HG03097 (cell line): ENCODE results near the gene SSTR5.

Experiments
- ATAC-seq: cut with Tn5 transposase; IDR thresholded peaks from one replicate; pipeline ENCODE4 v1.9.1; 2021; ENCODE audit not compliant: unreplicated experiment, low FRiP score

SSTR5 gene

DNA sequence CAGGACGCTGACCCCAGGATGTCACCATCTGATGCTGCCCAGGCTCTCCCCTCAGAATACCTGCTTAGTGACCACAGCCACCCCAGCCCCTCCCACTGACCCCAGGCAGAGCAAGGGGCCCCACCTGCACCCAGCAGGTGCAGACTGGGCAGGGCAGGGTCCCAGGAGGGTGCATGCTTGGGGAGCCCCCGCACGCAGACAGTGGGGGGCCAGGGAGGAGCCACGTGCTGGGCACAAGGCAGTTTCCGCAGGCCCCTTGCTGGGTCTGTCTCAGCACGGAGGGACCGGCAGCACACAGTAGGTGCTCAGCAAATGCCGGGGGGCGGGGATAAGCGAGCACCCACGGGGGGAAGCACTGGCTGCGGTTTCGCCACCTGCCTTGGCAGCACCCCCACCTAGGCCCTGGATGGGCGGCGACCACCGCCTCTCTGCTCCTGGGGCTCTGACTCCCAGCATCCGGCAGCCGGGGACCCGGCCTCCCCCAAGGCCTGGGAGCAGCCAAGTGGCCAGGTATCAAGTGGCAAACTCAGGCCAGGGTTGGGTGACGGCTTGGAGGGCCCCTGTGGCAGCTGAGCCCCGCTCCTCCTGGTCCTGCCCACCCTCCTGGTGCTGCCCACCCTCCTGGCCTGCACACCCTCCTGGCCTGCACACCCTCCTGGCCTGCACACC, 18.7 kb upstream of the SSTR5 start:
- no peak for ATAC-seq

GRCh38 chr16:1054660-1055556, 17.6 kb upstream of the SSTR5 start:
- no peak for ATAC-seq

GRCh38 chr16:1055557-1055924, 17.0 kb upstream of the SSTR5 start:
- ATAC-seq, result no peak

- no peak for ATAC-seq
Observed at GRCh38 chr16:1056196-1056595, 16.4 kb upstream of the SSTR5 start.

DNA sequence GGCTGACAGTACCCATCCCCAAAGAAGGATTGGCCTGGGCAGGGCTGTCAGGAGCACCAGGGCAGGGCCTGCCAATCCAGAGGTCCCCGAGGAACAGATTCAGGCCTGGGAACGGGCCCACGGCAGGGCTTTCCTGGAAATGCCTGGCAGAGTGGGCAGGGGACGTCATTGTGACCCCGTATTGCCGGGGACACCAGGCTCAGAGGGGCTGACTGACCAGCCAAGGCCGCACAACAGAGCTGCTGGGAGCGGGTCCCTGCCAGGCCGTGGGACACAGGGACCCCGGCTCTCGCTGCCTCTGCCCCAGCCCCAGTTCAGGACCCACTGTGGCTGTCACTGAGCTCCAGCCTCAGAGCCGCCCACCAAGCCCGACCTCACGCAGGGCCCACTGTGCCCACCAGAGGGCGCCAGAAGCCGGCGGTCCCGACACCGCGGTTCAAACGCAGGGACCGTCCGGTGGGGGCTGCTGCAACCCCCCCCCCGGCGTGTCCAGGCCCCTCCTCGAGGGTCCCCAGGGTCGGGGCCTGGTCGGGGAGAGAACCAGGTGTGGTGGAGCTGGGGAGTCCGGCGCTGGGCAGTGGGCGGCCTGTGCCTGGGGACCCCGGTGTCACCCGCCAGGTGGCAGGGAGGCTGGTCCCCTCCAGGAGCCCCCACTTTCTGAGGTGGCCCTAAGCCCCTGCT, 15.2 kb upstream of the SSTR5 start:
- ATAC-seq, result no peak

DNA sequence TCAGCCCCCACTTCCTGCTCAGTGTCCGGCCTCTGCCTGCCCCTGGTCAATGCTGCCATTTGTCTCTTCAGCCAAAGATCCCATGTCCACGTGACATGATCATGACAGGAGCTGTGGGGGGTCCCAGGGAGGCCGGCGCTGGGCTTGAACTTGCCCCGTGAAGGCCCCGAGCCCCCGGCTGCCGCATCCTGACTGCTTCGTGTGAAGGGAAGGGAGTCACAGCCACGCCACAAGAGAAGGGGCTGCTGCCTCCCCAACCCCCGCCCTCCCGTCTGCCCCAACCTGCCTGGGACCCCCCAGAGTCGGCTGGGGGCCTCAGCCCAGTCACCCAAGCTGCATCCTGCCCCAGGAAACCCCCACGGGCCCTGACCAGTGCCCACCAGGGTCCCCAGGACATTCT, 14.3 kb upstream of the SSTR5 start:
- no peak for ATAC-seq

- ATAC-seq, result no peak
Observed at GRCh38 chr16:1059310-1059709, 13.2 kb upstream of the SSTR5 start.

DNA sequence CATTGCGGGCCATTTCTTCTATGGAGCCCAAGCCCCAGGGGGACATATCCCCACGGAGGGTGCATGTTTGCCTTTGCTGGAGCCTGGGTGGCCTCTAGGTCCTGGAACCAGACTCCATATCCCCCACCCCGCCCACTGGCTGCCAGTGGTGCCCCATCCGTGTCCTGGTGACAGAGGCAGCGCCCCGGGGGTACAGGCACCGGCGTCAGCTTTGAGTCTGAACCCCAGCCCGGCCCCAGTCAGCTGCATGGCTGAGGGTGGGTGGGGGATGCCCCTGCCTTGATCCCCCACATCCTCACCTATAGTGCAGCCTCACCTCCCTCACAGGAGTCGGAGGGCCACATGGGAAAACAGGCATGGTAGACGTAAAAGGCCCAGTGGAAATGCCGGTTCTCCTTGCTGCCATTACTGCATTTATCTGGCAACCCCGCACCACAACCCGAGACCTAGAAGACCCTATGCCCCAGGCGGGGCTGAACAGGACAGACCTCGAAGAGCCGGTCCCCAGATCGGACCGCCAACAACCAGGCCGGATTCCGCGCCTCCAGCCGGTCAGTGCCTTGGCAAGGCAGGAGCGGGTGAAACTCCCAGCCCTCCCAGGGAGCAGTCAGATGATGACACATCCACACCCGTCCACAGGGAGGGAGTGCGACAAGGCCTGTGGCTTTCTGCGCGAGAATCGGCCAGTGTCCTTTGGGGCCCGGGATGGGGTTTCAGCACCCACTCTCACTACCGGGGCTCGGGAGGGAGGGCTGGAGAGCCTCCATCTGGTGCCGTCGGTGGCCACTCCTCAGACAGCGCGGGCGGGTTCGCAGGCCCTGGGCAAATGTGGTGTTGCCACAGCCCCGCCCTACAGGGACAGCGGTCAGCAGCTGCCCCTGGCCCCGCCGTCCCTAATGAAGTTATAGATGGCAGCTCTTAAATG, 11.9 kb upstream of the SSTR5 start:
- no peak for ATAC-seq

DNA sequence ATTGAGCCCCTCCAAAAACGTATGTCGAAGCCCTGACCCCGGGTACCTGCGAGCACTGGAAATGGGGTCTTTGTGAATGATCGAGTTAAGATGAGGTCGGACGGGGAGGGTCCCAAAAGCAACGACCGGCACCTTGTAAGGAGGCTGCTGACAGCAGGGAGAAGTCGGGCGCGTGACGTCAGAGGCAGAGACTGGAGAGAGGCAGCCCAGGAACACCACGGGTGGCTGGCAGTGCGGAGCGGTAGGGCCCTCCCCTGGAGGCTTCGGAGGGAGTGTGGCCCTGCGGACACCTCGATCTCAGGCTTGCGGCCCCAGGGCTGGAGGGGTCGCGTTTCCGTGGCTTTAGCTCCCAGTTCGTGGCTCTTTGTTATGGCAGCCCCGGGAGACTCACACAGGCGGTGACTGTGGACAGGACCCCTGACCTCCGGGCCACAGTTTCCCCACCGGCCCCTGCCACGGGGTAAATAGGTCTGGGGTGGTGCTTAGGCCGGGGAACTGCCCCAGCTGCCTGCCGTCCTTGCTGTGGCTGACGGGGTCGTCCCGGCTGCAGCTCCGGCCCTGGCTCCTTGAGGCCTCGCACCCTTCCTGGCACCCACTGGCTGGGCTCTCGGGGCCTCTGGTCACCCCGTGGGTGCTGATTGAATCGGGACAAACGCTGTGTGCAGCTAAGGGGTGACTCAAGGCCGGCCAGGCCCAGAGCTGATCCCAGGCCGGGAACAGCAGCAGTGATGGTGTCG, 10.6 kb upstream of the SSTR5 start:
- ATAC-seq, result no peak

- ATAC-seq, result no peak
Observed at GRCh38 chr16:1062895-1063294, 9.7 kb upstream of the SSTR5 start.

- ATAC-seq, result no peak
Observed at GRCh38 chr16:1063728-1064127, 8.8 kb upstream of the SSTR5 start.

DNA sequence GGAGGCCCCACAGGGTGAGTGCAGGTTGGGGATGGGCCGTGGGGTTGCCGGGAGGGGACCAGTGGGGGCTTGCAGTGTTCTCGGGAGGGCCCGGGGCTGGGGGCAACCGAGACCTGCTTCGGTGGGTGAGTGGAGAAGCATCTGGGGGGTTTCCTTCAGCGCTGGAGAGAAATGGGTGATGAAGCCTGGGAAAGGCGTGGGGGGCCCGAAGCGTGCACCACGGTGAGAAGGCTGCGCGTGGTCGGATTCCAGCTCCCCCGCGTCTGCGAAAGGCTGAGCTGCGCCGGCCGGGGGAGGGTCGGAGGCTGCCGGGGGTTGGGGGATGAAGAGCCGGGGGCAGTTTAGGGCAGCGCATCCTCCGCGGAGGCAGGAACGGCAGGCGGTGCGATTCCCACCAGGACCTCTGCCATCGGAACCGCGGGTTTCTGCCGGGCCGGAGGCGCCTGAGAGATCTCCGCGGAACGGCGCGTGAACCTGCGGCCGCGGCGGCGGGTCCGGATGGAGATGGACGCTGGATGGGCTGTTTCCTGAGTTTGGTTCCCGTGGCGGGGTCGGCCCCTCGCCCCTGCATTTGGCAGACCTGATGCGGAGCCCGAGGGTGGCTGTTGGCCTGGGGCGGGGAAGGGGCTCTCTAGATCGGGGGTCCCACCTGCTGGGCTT, 6.9 kb upstream of the SSTR5 start:
- ATAC-seq, result no peak

- no peak for ATAC-seq
Observed at GRCh38 chr16:1066584-1067172, 5.9 kb upstream of the SSTR5 start.

GRCh38 chr16:1067629-1068028, 4.9 kb upstream of the SSTR5 start:
- ATAC-seq, result no peak

- ATAC-seq, result no peak
Observed at GRCh38 chr16:1068451-1068850, 4.1 kb upstream of the SSTR5 start.

DNA sequence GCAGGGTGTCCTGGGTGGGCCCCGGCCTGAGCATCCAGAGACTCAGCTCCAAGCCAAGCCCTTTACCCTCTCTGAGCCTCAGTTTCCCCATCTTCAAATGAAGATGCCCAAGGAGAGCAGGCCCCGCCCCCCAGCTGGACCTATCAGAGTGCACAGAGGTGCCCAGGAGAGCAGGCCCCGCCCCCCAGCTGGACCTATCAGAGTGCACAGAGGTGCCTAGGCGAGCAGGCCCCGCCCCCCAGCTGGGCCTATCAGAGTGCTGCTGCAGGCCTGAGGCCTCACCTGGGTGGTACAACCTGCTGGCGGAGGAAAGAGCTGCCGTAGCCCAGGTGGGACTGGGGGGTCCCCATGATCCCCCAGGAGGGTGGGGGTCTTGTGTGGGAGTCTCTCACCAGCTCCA, 3.4 kb upstream of the SSTR5 start:
- no peak for ATAC-seq

GRCh38 chr16:1070084-1070863, 2.3 kb upstream of the SSTR5 start:
- no peak for ATAC-seq

GRCh38 chr16:1070864-1071408, 1.6 kb upstream of the SSTR5 start:
- ATAC-seq, result no peak
